Measurements from ENCODE around the gene THPO.

THPO gene

GRCh38 chr3:184328516-184328915, 49.5 kb downstream of the THPO start:
- DNase-seq: no peak

DNA sequence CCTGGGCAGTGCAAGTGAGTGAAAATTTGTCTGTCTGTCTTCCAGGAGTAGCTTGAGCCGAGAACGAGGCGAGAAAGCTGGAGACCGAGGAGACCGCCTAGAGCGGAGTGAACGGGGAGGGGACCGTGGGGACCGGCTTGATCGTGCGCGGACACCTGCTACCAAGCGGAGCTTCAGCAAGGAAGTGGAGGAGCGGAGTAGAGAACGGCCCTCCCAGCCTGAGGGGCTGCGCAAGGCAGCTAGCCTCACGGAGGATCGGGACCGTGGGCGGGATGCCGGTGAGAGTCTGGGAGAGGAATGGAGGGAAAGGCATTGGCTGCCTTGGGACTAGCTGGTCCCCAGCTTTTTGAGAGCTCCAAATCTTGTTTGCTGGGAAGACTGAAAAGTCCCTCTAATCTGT, 50.8 kb downstream of the THPO start:
- no peak for DNase-seq

- DNase-seq: no peak
Observed at GRCh38 chr3:184325715-184326369, 52.2 kb downstream of the THPO start.

DNA sequence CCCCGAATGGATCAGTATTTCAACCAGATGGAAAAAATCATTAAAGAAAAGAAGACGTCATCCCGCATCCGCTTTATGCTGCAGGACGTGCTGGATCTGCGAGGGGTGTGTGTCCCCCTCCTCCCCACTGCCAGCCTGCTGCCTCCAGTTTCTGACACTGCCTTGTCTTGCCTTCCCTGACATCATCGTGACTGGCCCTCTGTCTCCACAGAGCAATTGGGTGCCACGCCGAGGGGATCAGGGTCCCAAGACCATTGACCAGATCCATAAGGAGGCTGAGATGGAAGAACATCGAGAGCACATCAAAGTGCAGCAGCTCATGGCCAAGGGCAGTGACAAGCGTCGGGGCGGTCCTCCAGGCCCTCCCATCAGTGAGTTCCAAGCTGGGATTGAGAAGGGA, 52.7 kb downstream of the THPO start:
- DNase-seq: no peak

DNA sequence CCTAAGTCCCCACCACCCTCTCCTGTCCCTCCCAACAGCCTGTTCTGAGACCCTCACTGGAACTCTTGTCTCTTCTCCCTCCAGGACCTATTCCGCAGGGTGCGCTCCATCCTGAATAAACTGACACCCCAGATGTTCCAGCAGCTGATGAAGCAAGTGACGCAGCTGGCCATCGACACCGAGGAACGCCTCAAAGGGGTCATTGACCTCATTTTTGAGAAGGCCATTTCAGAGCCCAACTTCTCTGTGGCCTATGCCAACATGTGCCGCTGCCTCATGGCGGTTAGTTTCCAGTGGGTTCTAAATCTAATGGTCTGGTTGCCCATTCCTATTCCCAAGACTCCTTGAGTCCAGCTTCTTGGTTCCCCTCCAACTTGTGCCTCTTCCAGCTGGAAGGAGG, 54.3 kb downstream of the THPO start:
- DNase-seq: no peak

- DNase-seq: no peak
Observed at GRCh38 chr3:184322731-184323487, 55.1 kb downstream of the THPO start.

All from NCI-H1436 treated with DMSO at 0.1 percent for 48 hours (cell line).